Stimulated activated naive CD8-positive, alpha-beta T cell treated with anti-CD3 and anti-CD28 coated beads, Interleukin-15, Interleukin-2, amounts not matched to agents 100 ng/mL and 50 ng/mL, for 24 hours (primary cell): ENCODE measurements around the gene LHX6.

Source experiments
- H3K27ac Mint-ChIP-seq: one replicate; pipeline ENCODE4 v1.8.0; 2021; ENCODE audit warnings: mild to moderate bottlenecking, mixed read lengths
- H3K27me3 Mint-ChIP-seq: one replicate; pipeline ENCODE4 v1.8.0; 2021; ENCODE audit warnings: mixed read lengths
- H3K36me3 Mint-ChIP-seq: one replicate; pipeline ENCODE4 v1.8.0; 2021; ENCODE audit warnings: low read depth, mixed read lengths
- H3K4me1 Mint-ChIP-seq: one replicate; pipeline ENCODE4 v1.8.0; 2021; ENCODE audit warnings: low read depth, mixed read lengths
- H3K4me3 Mint-ChIP-seq: one replicate; pipeline ENCODE4 v1.8.0; 2021; ENCODE audit warnings: mild to moderate bottlenecking, mixed read lengths
- H3K9me3 Mint-ChIP-seq: one replicate; pipeline ENCODE4 v1.8.0; 2021; ENCODE audit warnings: mixed read lengths

LHX6 gene

DNA sequence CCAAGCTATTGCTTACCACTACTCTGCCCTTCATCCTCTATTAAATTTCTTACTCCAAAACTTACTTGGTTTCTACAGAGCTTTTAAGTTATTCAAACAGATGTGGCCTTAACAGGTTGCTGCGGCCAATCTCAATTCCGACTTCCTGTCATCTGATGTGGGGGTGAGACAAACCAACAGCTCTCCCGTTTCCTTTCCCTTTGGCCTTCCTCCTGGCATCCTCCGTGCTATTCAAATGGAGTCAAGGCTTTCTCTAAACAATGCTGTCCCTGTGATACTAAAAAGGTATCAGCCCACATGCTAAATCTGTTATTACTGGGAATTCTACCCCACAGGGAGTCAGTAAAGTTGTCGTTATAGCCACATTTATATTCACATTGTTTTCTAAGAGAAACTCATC is 24.0 kb upstream of the LHX6 start:
- Mint-ChIP-seq H3K4me1 (no peaks in the 10 kb centered on the region), H3K36me3 (peaks cover 58% of the 10 kb centered on the region), H3K4me3 (no peak overlapping the region), H3K27me3 (no peaks in the 10 kb centered on the region), H3K27ac (no peak overlapping the region), H3K9me3 (no peaks in the 10 kb centered on the region)

DNA sequence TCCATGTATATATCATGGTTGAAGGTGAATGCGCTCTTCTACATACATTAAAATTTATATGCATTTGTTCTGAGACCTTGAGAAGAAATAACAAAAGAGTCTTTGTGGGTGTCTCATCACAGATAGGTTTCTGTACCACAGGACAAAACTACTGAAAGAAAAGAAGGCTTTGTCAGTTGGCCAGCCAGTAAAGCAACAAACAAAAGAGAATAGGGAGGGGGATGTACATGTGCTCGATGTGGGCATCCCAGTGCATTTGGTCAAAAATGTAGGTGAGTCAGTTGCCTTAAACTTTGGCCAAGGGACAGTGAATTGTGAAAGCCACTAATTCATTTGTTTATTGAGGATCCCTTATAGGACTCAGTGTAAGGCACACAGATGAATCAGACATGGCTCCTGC is 22.6 kb upstream of the LHX6 start:
- Mint-ChIP-seq H3K4me1 (no peaks in the 10 kb centered on the region), H3K9me3 (no peaks in the 10 kb centered on the region), H3K36me3 (peaks cover 66% of the 10 kb centered on the region), H3K4me3 (no peak overlapping the region), H3K27ac (no peak overlapping the region), H3K27me3 (no peaks in the 10 kb centered on the region)

DNA sequence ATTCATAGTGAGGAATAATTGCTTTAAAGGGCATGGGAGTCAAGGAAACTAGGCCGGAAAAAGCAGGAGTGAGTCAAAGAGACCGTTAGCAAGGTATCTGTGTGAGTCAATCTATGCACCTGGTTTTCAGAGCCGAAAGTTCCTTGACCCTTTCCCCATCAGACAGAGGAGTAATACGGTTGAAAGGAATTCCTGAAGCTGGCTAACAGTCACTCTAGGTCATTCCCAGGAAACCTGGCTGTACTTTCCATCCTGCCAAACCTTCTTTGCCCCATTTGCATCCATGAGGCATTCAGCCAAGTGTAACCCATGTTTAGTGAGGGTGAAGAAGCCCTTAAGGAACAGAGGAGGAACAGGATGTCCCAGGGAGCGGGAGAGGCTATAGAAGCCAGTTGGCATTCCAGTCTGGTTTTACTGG is 19.7 kb upstream of the LHX6 start:
- Mint-ChIP-seq H3K27ac (no peak overlapping the region), H3K36me3 (peaks cover 81% of the 10 kb centered on the region), H3K4me1 (no peaks in the 10 kb centered on the region)

DNA sequence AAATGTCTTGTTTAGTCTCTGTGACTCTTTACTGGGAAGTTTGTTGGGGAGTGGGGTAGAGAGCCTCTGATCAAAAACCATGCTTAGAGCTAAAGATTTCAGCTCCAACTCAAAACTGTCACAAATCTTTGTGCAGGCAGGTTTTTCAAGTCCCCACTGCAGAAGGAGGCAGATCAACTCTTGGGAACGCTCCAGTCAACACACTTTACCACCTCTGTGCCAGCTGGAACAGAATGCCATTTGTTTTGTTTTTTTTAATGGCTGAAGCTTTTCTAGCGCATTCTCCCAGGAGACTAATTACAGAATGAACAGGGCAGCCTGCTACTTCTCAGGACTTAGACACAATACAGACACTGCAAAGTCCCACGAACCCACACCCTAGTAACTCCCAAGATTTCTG is 17.9 kb upstream of the LHX6 start:
- Mint-ChIP-seq H3K9me3 (no peaks in the 10 kb centered on the region), H3K4me1 (no peaks in the 10 kb centered on the region), H3K36me3 (peaks cover 78% of the 10 kb centered on the region), H3K27ac (no peak overlapping the region), H3K4me3 (no peak overlapping the region), H3K27me3 (no peaks in the 10 kb centered on the region)

More for the DNA sequence above, 19.7 kb upstream of the LHX6 start:
- H3K9me3 Mint-ChIP-seq: no peaks in the 10 kb centered on the region
- H3K27me3 Mint-ChIP-seq: no peaks in the 10 kb centered on the region
- H3K4me3 Mint-ChIP-seq: no peak overlapping the region

DNA sequence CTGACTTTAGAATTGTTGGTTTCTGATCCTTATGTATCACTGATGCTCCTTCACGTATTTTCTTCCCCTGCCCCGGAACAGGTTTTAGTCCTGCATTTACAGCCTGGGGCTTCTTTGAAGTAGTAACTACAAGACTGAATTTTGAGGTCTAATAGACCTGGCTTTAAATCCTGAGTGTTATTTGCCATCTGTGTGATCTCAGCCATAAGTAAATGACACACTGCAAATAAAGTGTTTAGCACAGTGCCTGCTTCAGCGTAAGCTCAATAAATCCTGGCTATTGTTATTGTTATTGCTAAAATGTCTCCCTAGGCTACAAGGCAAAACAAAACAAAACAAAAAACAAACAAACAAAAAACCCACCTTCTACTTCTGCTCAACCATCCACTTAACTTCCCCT is 15.6 kb upstream of the LHX6 start:
- Mint-ChIP-seq H3K27ac (no peak overlapping the region), H3K9me3 (no peaks in the 10 kb centered on the region), H3K27me3 (no peaks in the 10 kb centered on the region), H3K36me3 (peaks cover 76% of the 10 kb centered on the region), H3K4me3 (no peak overlapping the region), H3K4me1 (no peaks in the 10 kb centered on the region)

DNA sequence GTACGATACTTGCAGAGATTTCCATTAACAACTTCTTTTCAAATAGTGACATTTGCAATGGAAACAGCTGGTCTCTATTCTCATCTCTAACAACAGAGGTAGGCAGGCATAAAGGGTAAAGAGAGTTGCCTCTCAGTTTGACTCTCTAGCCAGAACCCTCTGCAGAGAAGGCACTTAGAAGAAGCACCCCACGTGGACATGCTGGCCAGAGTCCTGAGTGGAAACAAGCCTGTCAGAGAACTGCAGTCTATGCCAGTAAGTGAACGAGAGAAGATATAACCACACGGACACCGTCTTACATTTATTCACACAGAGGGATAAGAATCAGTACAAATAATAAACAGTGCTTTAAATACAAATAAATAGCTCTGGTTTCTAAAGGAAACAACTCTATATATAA is 11.0 kb upstream of the LHX6 start:
- H3K4me3 Mint-ChIP-seq: no peak overlapping the region
- H3K4me1 Mint-ChIP-seq: no peaks in the 10 kb centered on the region
- H3K9me3 Mint-ChIP-seq: no peaks in the 10 kb centered on the region
- no peak overlapping the region for H3K27ac Mint-ChIP-seq
- no peaks in the 10 kb centered on the region for H3K27me3 Mint-ChIP-seq
- H3K36me3 Mint-ChIP-seq: peaks cover 46% of the 10 kb centered on the region

DNA sequence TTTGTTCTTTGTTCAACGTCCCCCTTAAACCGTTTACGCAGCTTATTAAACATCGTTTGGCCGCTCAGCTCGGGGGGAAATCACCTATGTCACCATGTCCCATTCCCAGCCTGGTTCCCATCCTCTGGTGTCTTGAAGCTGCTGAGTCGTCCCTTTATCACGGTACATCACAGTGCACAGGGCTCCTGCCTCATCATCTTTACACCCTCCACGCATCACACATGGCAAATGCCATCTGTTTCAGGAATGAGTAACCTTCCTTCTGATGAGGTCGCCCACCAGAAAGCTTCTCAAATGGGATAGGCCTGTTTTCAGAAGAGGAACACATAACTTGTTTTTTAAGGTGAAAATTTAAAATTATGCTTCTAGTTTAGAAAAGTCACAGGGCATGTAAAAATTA is 7.9 kb upstream of the LHX6 start:
- H3K9me3 Mint-ChIP-seq: no peaks in the 10 kb centered on the region
- no peak overlapping the region for H3K27ac Mint-ChIP-seq
- peaks cover 12% of the 10 kb centered on the region for H3K27me3 Mint-ChIP-seq
- no peak overlapping the region for H3K4me3 Mint-ChIP-seq
- no peaks in the 10 kb centered on the region for H3K4me1 Mint-ChIP-seq
- H3K36me3 Mint-ChIP-seq: peaks cover 21% of the 10 kb centered on the region

DNA sequence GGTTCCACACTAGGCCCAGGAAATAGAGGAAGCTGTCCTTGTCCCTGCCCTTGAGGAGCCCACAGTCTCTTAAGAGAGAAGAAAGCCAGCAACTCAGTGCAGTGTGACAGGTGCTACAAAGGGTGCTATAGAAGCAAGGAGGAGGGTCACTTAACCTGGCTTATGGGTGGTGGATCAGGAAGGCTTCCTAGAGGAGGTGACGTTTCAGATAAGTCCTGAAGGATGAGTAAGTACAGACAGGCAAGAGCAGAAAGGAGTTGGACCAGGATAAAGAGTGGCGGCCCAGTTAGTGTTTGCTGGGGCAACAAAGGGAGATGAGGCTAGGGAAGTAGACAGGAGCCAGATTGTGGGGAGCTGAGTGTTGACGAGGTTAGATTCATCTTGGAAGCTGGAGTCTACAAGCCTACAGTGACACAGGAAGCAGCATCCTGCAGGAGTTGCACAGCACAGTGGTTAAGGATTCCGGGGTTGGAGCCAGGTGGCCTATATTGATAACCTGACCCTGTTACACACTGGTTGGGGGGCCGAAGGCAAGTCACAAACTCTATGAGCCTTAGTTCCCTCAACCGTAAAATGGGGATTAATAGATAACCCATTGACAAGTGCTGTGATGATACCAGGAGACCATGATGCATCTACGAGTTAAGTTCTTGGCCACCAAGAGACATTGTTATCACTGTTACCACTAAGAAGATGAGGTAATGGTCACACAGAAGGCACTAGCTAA is 5.4 kb upstream of the LHX6 start:
- Mint-ChIP-seq H3K9me3 (no peaks in the 10 kb centered on the region), H3K4me1 (no peaks in the 10 kb centered on the region), H3K27me3 (peaks cover 14% of the 10 kb centered on the region), H3K4me3 (no peak overlapping the region), H3K27ac (no peak overlapping the region), H3K36me3 (peaks cover 1% of the 10 kb centered on the region)

DNA sequence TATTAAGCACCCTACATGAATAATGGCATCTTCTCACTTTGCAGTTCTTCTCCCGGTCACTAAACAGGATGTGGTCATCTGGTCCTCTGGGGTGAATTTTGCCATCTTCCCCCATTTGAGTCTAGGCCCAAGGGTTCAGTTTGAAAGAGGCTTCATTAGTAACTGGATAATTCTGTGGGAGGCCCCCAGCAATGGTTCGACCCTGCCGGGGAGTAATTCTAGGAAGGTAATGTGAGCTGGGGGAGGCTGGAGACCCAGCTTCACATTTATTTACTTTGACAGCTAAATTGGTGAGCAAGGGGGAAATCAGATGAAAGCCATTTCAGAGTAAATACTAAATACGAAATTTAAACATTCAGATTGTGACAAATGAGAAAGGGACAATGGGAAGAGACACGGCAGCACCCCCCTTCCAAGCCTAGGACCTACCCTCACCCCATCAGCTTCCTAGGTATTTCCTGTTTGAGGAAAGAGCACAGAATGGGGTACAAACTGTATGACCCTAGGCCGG is 4.1 kb upstream of the LHX6 start:
- Mint-ChIP-seq H3K4me1 (no peaks in the 10 kb centered on the region), H3K27ac (no peak overlapping the region), H3K27me3 (peaks cover 14% of the 10 kb centered on the region), H3K4me3 (no peak overlapping the region), H3K9me3 (no peaks in the 10 kb centered on the region), H3K36me3 (no peaks in the 10 kb centered on the region)

DNA sequence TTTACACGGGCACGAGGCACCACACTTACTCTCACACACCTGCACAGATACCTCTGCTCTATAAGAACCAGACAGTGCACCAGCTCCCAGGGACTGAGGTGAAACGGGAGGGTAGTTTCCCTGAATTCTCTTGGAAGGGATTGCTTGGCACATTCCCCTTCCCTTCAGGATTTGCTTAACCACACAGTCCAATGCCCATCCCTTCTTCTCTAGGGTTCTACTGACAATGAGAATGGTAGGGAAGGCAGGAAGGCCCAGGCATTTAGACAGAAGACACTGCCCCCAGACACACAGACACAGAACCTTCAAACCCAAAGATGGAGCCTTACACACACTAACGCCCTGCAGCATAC is 704 bp upstream of the LHX6 start:
- H3K27ac Mint-ChIP-seq: no peak overlapping the region
- peaks cover 42% of the 10 kb centered on the region for H3K27me3 Mint-ChIP-seq
- no peaks in the 10 kb centered on the region for H3K9me3 Mint-ChIP-seq
- H3K36me3 Mint-ChIP-seq: no peaks in the 10 kb centered on the region
- no peak overlapping the region for H3K4me3 Mint-ChIP-seq
- H3K4me1 Mint-ChIP-seq: peaks cover 3% of the 10 kb centered on the region

DNA sequence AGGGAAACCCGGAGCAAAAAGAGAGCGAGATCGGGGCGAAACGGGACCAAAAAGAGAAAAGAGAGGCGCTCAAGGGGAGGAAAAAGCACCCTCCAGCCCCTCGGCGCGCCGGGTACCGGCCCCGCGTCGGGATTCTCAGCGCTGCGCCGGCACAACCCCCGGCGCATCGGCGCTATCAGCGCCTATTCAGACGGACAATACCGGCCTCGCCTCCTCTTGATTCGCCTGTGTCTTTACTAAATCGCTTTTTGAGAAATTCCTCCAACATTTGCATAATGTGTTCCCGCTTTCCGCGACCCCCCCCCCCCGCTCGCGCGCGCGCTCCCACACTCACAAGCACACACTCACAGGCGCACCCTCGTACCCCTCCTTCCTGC is 578 bp downstream of the LHX6 start:
- Mint-ChIP-seq H3K27me3 (peaks cover 48% of the 10 kb centered on the region), H3K36me3 (no peaks in the 10 kb centered on the region), H3K4me1 (peaks cover 3% of the 10 kb centered on the region), H3K27ac (no peak overlapping the region), H3K9me3 (no peaks in the 10 kb centered on the region), H3K4me3 (peak overlapping the region; percentile 27)

DNA sequence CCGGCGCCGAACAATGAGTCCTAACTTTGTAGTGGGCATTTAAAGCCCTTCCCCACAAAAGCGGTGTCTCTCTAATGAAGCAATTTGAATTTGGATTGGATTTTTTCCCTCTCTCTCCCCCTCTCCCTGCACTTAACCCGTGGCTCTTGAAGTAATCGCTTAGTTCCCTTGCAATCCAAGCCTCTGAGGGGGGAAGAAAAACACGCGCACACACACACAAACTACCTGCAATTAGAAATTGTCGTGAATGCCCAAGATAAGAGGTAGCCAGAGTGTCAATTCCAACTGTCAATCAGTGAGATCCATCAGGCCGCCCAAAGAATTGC is 1.2 kb downstream of the LHX6 start:
- peak overlapping the region; percentile 36 for H3K4me3 Mint-ChIP-seq
- H3K27me3 Mint-ChIP-seq: peaks cover 51% of the 10 kb centered on the region
- H3K4me1 Mint-ChIP-seq: peaks cover 3% of the 10 kb centered on the region
- no peaks in the 10 kb centered on the region for H3K9me3 Mint-ChIP-seq
- H3K36me3 Mint-ChIP-seq: no peaks in the 10 kb centered on the region
- H3K27ac Mint-ChIP-seq: no peak overlapping the region

DNA sequence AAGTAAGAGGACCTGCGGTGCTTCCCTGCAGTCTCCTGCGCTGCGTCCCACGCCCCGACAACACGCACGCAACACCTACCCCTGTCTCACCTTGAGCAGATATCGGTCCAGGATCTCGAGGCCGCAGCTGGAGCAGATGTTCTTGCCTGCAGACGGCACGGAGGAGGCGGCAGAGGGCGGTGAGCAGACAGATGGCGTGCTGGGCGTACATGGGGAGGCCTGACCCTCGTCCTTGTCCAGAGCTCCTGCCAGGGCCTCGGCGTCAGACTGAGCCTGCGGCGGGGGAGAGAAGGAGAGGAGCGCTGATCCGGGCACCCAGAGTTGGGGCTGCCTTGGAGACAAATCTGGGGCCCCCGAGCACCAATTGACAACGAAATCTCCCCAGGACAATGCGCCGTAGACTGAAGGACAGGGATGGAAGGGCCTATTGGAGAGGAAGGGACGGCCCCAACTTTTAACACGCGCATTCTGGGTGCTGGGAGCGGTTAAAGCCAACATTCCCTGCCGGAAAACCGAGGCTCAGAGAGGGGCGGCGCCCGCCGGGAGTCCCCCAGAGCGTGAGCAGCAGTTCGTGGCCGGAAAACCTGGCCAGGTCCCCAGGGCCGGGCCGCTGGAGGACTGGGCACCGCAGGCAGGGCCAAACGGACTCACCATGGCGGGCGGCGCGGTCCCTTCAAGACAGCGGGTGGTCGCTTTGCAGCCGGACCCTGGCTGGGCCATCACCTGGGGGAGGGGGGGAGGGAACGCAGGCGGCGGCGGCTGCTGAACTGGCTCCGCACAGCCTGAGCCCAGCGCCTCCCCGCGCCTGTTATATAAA is 1.8 kb downstream of the LHX6 start:
- H3K36me3 Mint-ChIP-seq: no peaks in the 10 kb centered on the region
- peaks cover 55% of the 10 kb centered on the region for H3K27me3 Mint-ChIP-seq
- no peak overlapping the region for H3K27ac Mint-ChIP-seq
- H3K9me3 Mint-ChIP-seq: no peaks in the 10 kb centered on the region
- H3K4me1 Mint-ChIP-seq: peaks cover 3% of the 10 kb centered on the region
- no peak overlapping the region for H3K4me3 Mint-ChIP-seq

DNA sequence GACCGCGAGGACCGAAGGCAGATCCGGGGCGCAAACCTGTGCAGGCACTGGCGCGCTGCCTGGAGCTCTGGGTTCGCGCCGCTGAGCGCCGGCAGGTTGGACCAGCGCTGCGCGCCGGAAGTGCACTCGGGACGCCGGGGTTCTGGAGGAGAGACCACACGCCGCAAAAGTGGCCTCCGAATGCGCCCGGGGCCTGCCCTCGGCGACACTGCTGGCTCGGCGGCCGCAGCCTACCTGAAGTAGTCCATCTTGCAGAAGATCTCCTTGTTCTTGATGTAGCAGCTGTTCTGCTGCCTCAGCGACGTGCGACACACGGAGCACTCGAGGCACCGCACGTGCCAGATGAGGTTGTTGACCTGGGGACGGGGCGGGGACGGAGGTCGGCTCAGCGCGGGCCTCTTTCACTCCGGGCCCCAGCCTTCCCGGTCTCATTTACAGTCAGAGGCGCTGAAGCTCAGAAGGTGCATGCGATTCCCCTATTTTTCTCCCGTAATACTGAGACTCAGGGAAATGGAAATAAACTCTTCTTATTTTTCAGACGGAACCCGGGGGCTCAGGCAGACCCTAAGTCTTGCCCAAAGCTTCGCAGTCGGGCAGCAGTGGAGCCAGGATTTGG is 2.5 kb downstream of the LHX6 start:
- Mint-ChIP-seq H3K9me3 (no peaks in the 10 kb centered on the region), H3K4me1 (peaks cover 3% of the 10 kb centered on the region), H3K27ac (no peak overlapping the region), H3K27me3 (peaks cover 56% of the 10 kb centered on the region), H3K36me3 (no peaks in the 10 kb centered on the region), H3K4me3 (no peak overlapping the region)

DNA sequence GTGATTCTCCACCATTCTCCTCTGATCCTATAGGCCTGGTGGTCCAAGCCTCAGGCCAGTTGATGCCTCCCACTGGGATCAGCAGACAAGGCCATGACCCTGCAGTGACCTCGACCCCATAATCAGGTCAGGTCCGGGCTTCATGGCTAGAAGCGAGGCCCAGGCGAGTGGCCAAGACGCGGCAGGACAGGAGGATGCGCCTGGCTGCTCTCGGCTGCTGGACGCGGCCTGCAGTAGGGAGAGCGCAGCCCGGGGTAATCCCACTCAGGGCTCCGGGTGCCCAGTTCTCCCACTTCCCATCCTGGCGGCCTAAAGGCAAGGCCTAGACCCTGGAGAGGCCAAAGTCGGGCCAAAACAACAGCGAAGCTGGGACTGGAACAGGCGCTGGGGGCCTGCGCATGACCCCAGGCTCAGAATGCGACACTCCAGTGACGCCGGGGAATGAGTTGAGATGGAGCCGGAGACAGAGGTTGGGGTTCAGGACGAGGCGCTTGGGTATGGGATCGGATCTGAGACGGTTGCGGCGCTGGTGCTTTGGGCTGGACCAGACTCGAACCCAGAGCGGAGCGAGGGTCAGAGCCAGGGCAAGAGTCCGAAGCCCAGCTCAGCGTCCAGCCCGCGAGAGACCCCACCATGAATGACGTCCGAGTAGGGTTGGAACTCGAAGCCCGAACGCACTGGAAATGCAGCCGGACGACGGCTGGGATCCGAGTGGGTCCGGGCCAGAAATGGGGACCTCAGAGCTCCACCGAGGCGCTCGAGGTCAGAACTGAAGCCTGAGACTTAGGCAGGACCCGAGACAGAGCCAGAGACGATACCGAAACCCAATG is 3.2 kb downstream of the LHX6 start:
- Mint-ChIP-seq H3K27me3 (peaks cover 59% of the 10 kb centered on the region), H3K9me3 (no peaks in the 10 kb centered on the region), H3K4me3 (no peak overlapping the region), H3K27ac (no peak overlapping the region), H3K4me1 (peaks cover 3% of the 10 kb centered on the region), H3K36me3 (no peaks in the 10 kb centered on the region)
